Ovary (tissue), 9 donors: Measurements from ENCODE around the gene ABCA2. TPM values are rescaled to one million over a fixed set of nuclear protein-coding genes. Genes with fewer than 3 reads are reported as not detected.

Experiments used
- DNase-seq, 5 donors: peaks; one replicate each; pipeline ENCODE4 v3.0.0-alpha.2; 2019 to 2020
- H3K27ac ChIP-seq, 2 donors: fragments of 200-600 bp; one replicate each; pipeline versions ENCODE4 v1.5.1 to v1.8.0; 2019 to 2022
- H3K27me3 ChIP-seq: fragments of 200-600 bp; one replicate; pipeline ENCODE4 v1.8.0; 2022
- H3K36me3 ChIP-seq: fragments of 200-600 bp; sonication (generic); one replicate; pipeline ENCODE4 v1.5.1; 2019
- H3K4me1 ChIP-seq: one replicate; pipeline ENCODE4 v1.8.1; 2013; ENCODE audit warnings: mild to moderate bottlenecking, moderate library complexity; ENCODE audit not compliant: insufficient read depth
- H3K4me3 ChIP-seq: fragments of 200-600 bp; sonication (generic); one replicate; pipeline ENCODE4 v1.5.1; 2017
- H3K9me3 ChIP-seq, 2 donors: fragments of 200-600 bp in 1 of 2; sonication (generic) in 1 of 2; one replicate each; pipeline versions ENCODE4 v1.5.1 to v1.8.1; 2013 to 2019; ENCODE audit warnings: mild to moderate bottlenecking in 1 of 2, moderate library complexity in 1 of 2
- EP300 ChIP-seq: sonication (generic); formaldehyde crosslinking; IDR thresholded peaks from one replicate; pipeline ENCODE4 v1.6.1; 2017; ENCODE audit warnings: antibody characterized with exemption
- POLR2A ChIP-seq: fragments of 450-650 bp; IDR thresholded peaks from one replicate; pipeline ENCODE4 v1.6.1; 2017; ENCODE audit warnings: antibody characterized with exemption, mild to moderate bottlenecking, moderate library complexity
- WGBS, 3 donors: extraction: QIAGEN DNeasy Blood & Tissue Kit in 1 of 3; methylation state at CpG; one replicate each; pipeline versions ENCODE4 v1.1.5 to v1.1.7; 2013 to 2017; 5-methylcytosine and 5-hydroxymethylcytosine counted together
- intact Hi-C, 4 donors: fragments of 100-400 bp; cut with DNase I; formaldehyde crosslinking; loops; one replicate each; pipeline versions ENCODE4 v1.11.0 to v1.15.1; 2022 to 2023
- polyA plus RNA-seq, 2 donors: library from polyadenylated mRNA; stranded (reverse); fragments of 200-250 nt in 1 of 2; fragments of 350-450 nt in 1 of 2; fragmentation: Illumina TruSeq in 1 of 2; extraction: RNeasy Lipid Tissue Mini Kit (QIAGEN cat#74804) in 1 of 2; gene quantifications; one replicate each; pipeline ENCODE4 v1.2.3, GENCODE V29; 2013 to 2014
- total RNA-seq, 7 donors: library from RNA; depleted of rRNA in 2 of 7; stranded (reverse); fragments of >200 nt in 2 of 7; fragmentation: NEBNext Ultra II Directional in 3 of 7; extraction: Animal tissue kit (Norgen Biotek cat#: 25700) in 3 of 7; gene quantifications; one replicate each; pipeline versions ENCODE4 v1.1.0 to v1.2.4, GENCODE V29; 2016 to 2023
- TF ChIP-seq, protein P1 (sequence below), 3 donors: fragments of 450-650 bp in 2 of 3; fragments of 200-600 bp in 1 of 3; IDR thresholded peaks; one replicate each; pipeline versions ENCODE4 v1.5.1 to v1.8.0; 2016 to 2022; ENCODE audit warnings: antibody characterized with exemption in 3 of 3, mild to moderate bottlenecking in 1 of 3
- donor health status: DM: no; HTN: no; CAD: no; lungs with moderate emphysema.
- donor health status: DM: no; HTN: no; CAD: no.
- donor health status: Bipolar disorder and iron deficiency.
- donor health status: DM: yes; HTN: yes; CAD: no.
- donor health status: DM: no; HTN: no; CAD: no.
- donor health status: DM: yes; HTN: yes; CAD: no.

ABCA2 gene
- total and polyA plus RNA-seq, 9 donors, result 2.0 to 26.9 (median 12.3) TPM

DNA sequence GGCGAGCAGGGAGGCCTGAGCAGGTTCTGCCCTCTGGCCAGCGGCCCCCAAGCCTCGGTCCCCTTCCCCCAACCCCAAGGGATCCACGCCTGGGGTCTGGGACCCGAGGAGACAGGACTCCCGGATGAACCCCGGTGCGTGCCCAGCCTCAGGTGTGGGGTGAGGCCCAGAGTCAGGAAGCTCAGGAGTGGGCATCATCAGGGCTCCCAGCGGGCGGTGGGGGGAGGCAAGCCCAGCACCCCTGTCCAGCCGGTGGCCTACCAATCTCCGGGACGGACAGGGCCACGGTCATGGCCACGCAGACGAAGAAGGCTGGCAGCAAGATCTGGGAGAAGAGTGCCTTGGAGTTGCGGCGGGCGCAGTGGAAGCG, 14.5 kb downstream of the ABCA2 start:
- H3K4me1 ChIP-seq, result no peaks in the 10 kb centered on the region
- no peaks in the 10 kb centered on the region for H3K9me3 ChIP-seq
- no peaks in the 10 kb centered on the region for H3K36me3 ChIP-seq
- H3K27ac ChIP-seq, result no peak overlapping the region
- H3K4me3 ChIP-seq, result no peak overlapping the region
- no peak for TF ChIP-seq POLR2A
- TF ChIP-seq EP300, result no peak
- TF ChIP-seq, protein P1, sequence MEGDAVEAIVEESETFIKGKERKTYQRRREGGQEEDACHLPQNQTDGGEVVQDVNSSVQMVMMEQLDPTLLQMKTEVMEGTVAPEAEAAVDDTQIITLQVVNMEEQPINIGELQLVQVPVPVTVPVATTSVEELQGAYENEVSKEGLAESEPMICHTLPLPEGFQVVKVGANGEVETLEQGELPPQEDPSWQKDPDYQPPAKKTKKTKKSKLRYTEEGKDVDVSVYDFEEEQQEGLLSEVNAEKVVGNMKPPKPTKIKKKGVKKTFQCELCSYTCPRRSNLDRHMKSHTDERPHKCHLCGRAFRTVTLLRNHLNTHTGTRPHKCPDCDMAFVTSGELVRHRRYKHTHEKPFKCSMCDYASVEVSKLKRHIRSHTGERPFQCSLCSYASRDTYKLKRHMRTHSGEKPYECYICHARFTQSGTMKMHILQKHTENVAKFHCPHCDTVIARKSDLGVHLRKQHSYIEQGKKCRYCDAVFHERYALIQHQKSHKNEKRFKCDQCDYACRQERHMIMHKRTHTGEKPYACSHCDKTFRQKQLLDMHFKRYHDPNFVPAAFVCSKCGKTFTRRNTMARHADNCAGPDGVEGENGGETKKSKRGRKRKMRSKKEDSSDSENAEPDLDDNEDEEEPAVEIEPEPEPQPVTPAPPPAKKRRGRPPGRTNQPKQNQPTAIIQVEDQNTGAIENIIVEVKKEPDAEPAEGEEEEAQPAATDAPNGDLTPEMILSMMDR (IDR thresholded peaks at IDR 0.05), result no peak
- H3K27me3 ChIP-seq, result no peaks in the 10 kb centered on the region
- intact Hi-C loops, result no loop called here
- 93 to 97% (median 96%) methylated on average over 17 to 20 of the region's 20 CpGs for WGBS, 3 donors
- DNase-seq, result no peak

DNA sequence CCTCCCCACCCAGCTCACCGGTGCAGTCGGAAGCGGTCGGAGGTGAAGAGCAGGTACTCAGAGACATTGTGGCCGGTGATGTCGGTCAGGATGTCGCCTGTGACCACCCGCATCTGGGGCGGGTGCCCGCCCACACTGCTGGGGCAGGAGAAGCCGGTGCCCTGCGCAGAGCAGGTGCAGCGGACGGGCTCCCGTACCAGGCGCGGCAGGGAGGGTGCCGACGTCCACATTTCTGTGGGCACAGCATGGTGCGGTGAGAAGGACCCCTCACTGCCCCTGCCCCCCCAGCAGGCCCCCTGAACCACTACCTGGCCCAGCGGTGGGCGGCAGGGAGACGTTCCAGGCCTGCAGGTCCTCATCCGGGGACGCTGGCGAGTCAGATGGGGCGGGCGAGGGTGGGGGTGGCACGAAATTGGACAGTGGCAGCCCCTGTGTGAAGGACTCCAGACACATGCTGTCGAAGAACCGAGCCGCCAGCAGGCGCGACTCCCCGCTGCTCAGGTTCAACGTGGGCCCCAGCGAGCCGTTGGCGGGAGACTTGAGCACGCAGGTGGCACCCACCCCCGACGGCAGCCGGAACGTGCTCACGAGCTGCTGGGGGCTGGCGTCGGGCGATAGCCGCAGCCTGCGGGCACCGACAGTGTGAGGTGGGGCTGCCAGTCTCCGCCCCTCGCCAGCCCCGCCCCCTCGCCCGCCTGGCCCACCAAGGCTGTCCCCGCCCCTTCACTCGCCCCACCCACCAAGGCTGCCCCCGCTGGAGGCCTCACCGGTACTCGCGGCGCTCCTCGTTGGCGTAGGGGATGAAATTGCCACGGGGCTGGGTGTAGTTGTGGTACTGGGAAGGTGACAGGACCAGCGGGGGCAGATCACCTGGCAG, 15.1 kb downstream of the ABCA2 start:
- Histone ChIP-seq H3K4me3 (no peak overlapping the region), H3K36me3 (no peaks in the 10 kb centered on the region), H3K27ac (no peak overlapping the region), H3K27me3 (no peaks in the 10 kb centered on the region), H3K4me1 (no peaks in the 10 kb centered on the region), H3K9me3 (no peaks in the 10 kb centered on the region)
- 81 to 92% (median 84%) methylated on average over 46 to 67 of the region's 67 CpGs for WGBS, 3 donors
- intact Hi-C loops, result no loop called here
- no peak for DNase-seq
- TF ChIP-seq, protein P1 (IDR thresholded peaks at IDR 0.05), result no peak
- TF ChIP-seq EP300 (no peak), POLR2A (no peak)

DNA sequence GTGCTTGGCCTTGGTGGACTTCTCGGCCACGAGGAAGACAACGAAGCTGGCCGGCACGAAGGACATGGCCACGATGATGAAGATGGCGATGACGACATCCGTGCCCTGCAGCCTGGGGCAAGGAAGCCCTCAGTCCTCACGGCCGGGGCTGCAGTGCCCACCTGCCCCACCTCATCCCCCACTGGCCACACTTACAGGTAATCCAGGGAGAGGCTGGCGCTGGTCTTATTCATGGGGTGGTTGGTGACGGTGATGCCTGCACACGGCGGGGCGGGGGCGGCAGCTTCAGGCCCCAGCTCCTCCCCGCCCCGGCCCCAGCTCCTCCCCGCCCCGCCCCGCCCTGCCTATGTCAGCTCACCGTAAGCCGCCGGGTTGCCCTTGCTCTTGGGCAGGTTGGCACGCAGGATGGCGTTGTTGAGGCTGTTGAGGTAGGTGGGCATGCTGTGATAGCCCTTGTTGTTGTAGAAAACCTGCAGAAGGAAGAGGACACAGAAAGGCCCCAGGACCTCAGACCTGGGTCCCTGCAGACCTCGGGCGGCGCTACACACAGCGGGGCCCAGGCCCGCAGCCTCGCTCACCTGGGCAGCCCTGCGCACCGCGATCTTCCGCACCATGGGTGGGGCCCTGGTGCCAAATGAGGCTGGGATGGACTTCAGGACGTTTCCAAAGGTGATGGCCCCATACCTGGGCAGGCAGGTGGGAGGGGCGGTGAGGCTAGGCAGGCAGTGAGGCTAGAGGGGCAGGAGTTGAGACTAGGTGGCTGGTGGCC, 15.9 kb downstream of the ABCA2 start:
- no peaks in the 10 kb centered on the region for H3K36me3 ChIP-seq

DNA sequence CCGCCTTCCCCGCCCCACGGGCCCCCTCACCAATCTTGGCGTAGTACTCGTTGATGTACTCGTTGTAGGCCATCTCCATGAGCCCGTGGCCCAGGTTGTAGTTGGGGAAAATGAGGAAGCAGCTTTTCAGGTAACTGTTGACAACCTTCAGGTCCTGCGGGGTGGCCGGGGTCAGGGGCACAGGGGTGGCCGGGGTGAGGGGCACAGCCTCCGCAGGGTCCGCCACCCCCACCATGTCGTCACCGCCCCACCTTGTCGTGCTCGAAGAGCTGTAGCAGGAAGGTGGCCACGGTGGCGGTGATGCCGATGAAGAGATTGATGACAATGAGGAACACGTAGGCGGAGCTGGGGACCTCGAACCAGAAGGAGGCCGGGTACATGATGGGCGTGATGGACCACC, 16.9 kb downstream of the ABCA2 start:
- no peak for TF ChIP-seq EP300
- TF ChIP-seq, protein P1 (IDR thresholded peaks at IDR 0.05), result no peak
- 93 to 95% (median 94%) methylated on average over 24 of the region's 24 CpGs for WGBS, 3 donors
- peaks cover 14% of the 10 kb centered on the region for H3K4me1 ChIP-seq

More for the DNA sequence above, 15.9 kb downstream of the ABCA2 start:
- intact Hi-C loops, result no loop called here
- TF ChIP-seq, protein P1 (IDR thresholded peaks at IDR 0.05), result no peak
- TF ChIP-seq EP300, result no peak
- no peak for TF ChIP-seq POLR2A
- Histone ChIP-seq H3K4me3 (no peak overlapping the region), H3K27me3 (no peaks in the 10 kb centered on the region), H3K9me3 (no peaks in the 10 kb centered on the region), H3K4me1 (peaks cover 5% of the 10 kb centered on the region), H3K27ac (no peak overlapping the region)
- DNase-seq, result no peak
- WGBS, 3 donors, result 92 to 93% (median 93%) methylated on average over 39 of the region's 39 CpGs

More for the DNA sequence above, 16.9 kb downstream of the ABCA2 start:
- Histone ChIP-seq H3K27me3 (no peaks in the 10 kb centered on the region), H3K9me3 (no peaks in the 10 kb centered on the region), H3K36me3 (no peaks in the 10 kb centered on the region), H3K27ac (no peak overlapping the region), H3K4me3 (no peak overlapping the region)
- no peak for DNase-seq
- intact Hi-C loops, result no loop called here
